A673 (cell line): ENCODE measurements around the gene GALNT14.

Source experiments
- CTCF ChIP-seq: fragments of 300-800, 200-600 bp; sonication (generic); conservative IDR thresholded peaks from 2 replicates; pipeline ENCODE4 v1.5.1; 2017; ENCODE audit warnings: low read depth, mild to moderate bottlenecking, antibody characterized with exemption, low read length, moderate library complexity, mixed read lengths
- EZH2 ChIP-seq: fragments of 200-600 bp; sonication (generic); IDR thresholded peaks from 2 replicates; pipeline ENCODE4 v1.6.1; 2017; ENCODE audit warnings: borderline replicate concordance, low read depth, mild to moderate bottlenecking, mixed read lengths, antibody characterized with exemption, low read length; ENCODE audit not compliant: poor library complexity, severe bottlenecking

DNA sequence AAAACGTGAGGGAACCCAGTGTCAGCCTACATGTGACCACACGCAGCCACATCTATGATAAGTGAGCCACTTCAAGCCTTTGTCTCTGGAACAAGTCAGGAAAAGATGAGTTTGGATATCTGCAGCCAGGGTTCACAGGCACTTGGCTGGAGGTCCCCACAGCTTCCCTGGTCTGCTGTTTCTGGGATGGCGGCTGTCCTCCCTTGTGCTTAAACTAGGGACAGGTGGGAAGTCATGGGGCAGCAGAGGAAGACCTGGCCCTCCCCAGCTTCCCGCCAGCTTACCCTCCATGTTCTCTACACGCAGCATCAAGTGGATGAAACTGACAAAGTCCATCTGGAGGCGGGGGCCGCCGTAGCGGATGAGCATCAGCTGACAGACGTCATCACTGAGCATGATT lies 38.5 kb upstream of the GALNT14 start:
- TF ChIP-seq CTCF (no peak), EZH2 (no peak)
